ENCODE measurements around the gene ZNF791. TPM values are rescaled to one million over a fixed set of nuclear protein-coding genes. Genes with fewer than 3 reads are reported as not detected.
"Not testable (repeated sequence)": the region's sequence is repeated elsewhere in the genome, so short reads cannot be mapped to it uniquely, and the experiment has no call there.

ZNF791 gene
- total RNA-seq, 1 donor from 2014 or later: 24.1 TPM

DNA sequence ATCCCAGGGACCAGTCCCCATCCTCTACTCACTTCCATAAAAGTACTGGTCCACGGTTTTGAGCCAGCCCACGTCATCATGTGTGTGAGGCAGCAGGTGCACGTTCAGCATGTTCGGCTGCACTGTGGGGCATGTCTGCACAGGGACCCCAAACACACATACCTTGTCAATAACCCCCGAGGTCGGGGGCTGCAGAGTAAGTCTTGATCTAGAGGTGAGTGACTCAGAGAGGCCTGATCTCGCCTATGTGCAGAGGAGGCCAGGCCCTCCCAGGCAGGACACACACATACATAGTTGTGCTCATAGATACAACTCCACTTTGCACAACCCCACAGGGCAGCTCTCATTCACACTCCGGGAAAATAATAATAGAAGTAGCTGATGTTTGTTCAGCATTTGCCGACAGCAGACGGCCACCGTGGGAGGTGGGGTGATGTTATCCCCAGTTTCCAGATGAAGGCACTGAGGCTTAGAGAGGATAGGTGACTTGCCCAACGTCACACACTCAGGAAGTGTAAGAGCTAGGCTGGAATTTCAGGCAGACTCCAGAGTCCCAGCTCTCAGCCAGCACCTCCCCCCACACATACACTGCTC is 55.0 kb downstream of the ZNF791 start:
- no peak for DNase-seq (ENCODE audit: low spot score)

GRCh38 chr19:12666265-12667048 is 55.7 kb downstream of the ZNF791 start, which contains the start of the genes MAN2B1 and WDR83:
Gene MAN2B1, minus strand, starts transcription at chr19:12666742. Its CDS starts 41 bp downstream, at chr19:12666701.
Gene WDR83, plus strand, starts transcription at chr19:12666807. Its CDS starts 2,984 bp downstream, at chr19:12669791.
- DNase-seq (ENCODE audit: low spot score): peak; percentile 93

- no peak for DNase-seq (ENCODE audit: low spot score)
These were observed 57.1 kb downstream of the ZNF791 start for GRCh38 chr19:12667731-12668302.

DNA sequence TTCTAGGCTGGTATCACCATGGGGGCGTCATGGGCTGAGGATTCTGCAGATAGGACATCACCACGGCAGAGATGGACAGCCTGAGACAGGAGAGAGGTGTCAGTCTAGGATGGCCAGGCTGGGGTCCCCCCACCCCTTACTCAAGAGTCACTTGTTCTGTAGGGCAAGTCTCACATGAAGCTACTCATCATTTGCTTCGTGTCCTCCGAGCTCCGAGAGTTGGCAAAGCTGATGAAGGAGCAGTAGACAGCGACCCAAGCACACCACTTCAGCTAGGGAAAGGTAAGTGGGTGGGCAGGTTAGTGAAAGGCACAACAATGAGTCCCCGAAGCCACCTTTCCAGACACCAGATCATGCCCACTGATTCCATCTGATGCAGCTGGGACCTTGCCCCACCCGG is 57.6 kb downstream of the ZNF791 start:
- no peak for DNase-seq (ENCODE audit: low spot score)

GRCh38 chr19:12668932-12669269 is 58.2 kb downstream of the ZNF791 start:
- DNase-seq (ENCODE audit: low spot score): peak; percentile 90

DNA sequence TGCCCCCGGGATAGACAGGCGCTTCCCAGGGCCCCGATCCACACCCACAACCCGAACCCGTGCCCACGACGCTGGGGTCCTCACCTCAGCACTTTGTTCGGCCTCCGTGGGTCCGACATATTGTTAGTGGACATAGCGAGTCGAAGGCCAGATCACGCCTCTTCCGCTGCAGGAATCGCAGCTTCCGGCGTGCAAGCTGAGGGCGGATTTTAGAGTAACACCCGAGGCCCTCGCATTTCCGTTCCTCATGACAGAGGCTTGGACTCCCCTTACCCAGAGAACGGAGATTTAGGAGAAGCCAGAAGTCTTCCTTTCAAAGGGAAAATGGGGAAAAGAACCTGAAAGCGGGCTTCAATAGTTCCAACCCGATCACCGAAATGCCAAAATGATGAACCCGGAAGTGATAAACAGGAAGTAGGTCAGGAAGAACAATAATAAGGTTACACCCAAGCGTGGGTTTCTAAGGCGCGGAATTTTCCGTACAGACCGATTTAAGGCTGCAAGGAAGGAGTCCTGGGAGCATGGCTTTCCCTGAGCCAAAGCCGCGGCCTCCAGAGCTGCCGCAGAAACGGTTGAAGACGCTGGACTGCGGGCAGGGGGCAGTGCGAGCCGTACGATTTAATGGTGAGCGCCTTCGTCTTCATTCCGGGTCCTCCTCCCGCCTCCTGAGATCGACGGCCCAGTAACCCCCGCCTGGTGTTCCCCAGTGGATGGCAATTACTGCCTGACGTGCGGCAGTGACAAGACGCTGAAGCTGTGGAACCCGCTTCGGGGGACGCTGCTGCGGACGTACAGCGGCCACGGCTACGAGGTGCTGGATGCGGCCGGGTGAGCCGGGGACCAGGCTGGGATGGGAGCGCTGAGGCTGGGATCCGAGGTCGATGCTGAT is 58.8 kb downstream of the ZNF791 start:
- no peak for DNase-seq (ENCODE audit: low spot score)

GRCh38 chr19:12670159-12670928 is 59.6 kb downstream of the ZNF791 start:
- no peak for DNase-seq (ENCODE audit: low spot score)

DNA sequence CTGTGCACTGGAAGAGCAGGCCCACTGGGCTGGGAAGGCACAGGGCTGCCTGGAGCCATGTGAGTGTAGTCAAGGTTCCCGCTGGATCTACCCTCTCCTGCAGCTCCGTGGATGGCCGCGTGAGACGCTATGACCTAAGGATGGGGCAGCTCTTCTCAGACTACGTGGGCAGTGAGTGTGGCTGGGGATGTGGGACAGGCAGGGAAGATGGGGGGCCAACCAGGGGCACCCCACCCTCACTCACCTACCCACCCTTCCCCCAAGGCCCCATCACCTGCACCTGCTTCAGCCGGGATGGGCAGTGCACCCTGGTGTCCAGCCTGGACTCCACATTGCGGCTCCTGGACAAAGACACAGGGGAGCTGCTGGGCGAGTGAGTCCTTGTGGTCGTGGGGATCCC is 62.0 kb downstream of the ZNF791 start:
- DNase-seq (ENCODE audit: low spot score): no peak

- no peak for DNase-seq (ENCODE audit: low spot score)
These were observed 64.7 kb downstream of the ZNF791 start for GRCh38 chr19:12675399-12675798.

DNA sequence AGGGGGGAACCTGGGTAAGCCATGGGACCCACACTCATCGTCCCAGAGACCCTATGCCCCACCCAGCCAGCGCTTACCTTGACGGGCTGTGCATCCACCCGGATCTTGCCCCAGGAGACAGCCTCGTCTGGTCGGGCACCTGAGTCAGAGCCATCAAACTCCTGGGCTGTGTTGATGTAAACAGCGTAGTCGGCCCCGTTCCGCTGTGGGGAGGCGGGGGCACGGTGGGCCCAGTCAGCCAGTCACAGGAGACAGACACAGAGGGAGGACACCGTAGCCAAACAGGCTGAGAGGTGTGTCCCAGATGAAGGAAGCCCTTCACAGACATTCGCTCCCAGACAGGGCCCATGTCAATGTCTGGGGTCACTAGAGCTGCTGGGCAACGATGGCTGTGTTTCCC is 65.2 kb downstream of the ZNF791 start:
- no peak for DNase-seq (ENCODE audit: low spot score)

DNA sequence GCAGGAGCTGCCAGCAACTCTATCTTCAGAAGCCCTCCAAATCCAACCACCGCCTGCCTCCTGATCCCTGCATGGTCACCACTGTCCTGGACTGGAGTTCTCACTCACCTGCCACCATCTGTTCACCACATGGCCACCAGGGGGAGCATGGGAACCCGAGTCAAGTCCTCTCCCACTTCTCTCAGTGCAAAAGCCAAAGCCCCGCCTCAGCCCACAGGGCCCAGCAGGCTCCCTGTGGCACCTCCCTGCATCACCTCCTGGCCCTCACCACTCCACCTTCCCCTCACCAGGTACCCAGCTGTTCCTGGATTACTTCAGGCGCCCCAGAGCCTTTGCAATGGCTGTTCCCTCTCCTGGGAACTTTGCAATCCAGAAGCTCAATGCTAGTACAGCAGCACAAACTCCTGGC is 65.7 kb downstream of the ZNF791 start:
- DNase-seq (ENCODE audit: low spot score): no peak

- no peak for DNase-seq (ENCODE audit: low spot score)
These were observed 66.2 kb downstream of the ZNF791 start for GRCh38 chr19:12676928-12677327.

GRCh38 chr19:12678039-12678438 is 67.3 kb downstream of the ZNF791 start:
- DNase-seq (ENCODE audit: low spot score): not testable (repeated sequence)

DNA sequence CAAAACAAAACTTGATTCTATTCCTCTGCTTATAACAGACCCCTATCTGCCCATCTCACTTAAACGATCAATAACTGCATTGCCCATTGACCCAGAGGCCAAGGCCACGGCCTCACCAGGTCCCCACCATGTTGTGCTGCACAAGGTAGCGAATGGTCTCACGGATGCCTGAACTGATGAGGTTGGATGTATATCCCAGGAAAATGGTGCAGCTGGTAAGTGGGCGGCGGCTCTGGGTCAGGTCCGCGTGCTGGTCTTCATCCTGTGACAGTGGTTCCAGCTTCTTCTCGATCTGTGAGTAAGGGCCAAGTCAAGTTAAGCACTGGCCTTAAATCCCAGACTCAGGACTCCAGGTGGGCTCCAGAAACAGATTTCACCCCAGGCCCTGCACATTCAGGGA is 69.3 kb downstream of the ZNF791 start:
- no peak for DNase-seq (ENCODE audit: low spot score)

DNA sequence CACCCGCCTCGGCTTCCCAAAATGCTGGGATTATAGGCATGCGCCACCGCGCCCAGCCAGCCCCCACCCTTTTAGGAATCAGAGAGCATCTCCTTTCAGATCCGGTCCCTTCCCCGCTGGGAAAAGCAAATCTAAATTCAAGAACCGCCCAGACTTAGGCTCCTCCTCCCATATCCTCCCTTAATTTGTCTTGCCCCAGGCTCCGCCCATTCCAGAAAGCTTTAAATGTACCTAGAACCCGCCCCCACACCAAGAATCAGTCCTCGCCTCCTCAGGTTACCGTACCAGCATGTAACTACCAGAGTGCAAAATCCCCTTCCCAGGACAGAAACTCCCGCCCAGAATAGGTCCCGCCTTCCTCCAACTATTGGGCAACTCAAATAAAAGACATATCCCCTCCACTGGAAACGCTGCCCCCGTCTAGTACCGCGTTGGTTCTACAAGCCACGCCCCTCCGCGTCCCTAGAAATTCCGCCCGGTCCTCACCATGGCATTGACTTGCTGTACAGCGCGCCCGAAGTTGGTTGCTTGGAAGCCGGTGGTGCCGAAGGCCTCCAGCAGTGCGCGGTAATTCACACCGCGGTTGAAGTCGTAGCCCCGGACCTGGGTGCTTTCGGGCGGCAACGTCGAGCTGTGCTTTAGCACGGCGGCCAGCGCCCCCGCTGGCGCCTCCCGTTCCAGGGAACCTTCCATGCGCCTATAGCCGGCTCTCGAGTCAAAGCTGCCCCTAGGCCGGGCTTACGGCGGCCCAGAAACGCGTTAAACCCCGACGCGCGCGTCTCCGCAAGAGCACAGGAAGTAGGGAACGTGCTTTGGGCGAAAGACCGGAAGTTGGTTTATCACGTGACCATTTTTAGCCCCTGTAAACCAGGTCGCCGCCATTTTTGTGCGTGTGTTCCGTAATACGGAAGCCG is 70.6 kb downstream of the ZNF791 start, which contains the start of gene DHPS:
DHPS (minus strand) TSS at position 807 of the 914 bp plus-strand sequence; CDS start at position 693, 114 bp downstream.
- peak; percentile 93 for DNase-seq (ENCODE audit: low spot score)
